UCSD-AML1 (cell line): ENCODE data around the gene MARCHF9.
"Not testable (repeated sequence)": the region's sequence is repeated elsewhere in the genome, so short reads cannot be mapped to it uniquely, and the experiment has no call there.

ENCODE experiments used
- DNase-seq: peaks from one replicate; lab custom pipeline; 2025; ENCODE audit not compliant: unreplicated experiment; lab: John Stamatoyannopoulos, UW

The MARCHF9 gene

GRCh38 chr12:57754411-57755193 is at the start of gene MARCHF9:
Gene MARCHF9, plus strand, starts transcription at chr12:57755103. Its CDS starts 426 bp downstream, at chr12:57755529.
- peak; percentile 52 for DNase-seq

- no peak for DNase-seq
These were observed 47.7 kb upstream of the MARCHF9 start for GRCh38 chr12:57707250-57707649.

GRCh38 chr12:57708296-57708695 is 46.6 kb upstream of the MARCHF9 start:
- DNase-seq = no peak

GRCh38 chr12:57712701-57713100 is 42.2 kb upstream of the MARCHF9 start:
- DNase-seq = no peak

- no peak for DNase-seq
These were observed 41.7 kb upstream of the MARCHF9 start for GRCh38 chr12:57713209-57713608.

GRCh38 chr12:57715036-57715748 is 39.7 kb upstream of the MARCHF9 start:
- not testable (repeated sequence) for DNase-seq

- DNase-seq = no peak
These were observed 39.1 kb upstream of the MARCHF9 start for GRCh38 chr12:57715786-57716185.

- no peak for DNase-seq
These were observed 38.6 kb upstream of the MARCHF9 start for GRCh38 chr12:57716305-57716704.

- DNase-seq = no peak
These were observed 37.8 kb upstream of the MARCHF9 start for GRCh38 chr12:57717131-57717530.

- DNase-seq = no peak
These were observed 36.9 kb upstream of the MARCHF9 start for GRCh38 chr12:57717846-57718640.

GRCh38 chr12:57718641-57719528 is 36.0 kb upstream of the MARCHF9 start:
- no peak for DNase-seq

GRCh38 chr12:57719777-57720605 is 34.9 kb upstream of the MARCHF9 start:
- DNase-seq = no peak

GRCh38 chr12:57720606-57721595 is 34.0 kb upstream of the MARCHF9 start:
- DNase-seq = no peak

- DNase-seq = not testable (repeated sequence)
These were observed 32.9 kb upstream of the MARCHF9 start for GRCh38 chr12:57721846-57722608.

GRCh38 chr12:57722716-57723629 is 31.9 kb upstream of the MARCHF9 start:
- DNase-seq = no peak

- DNase-seq = no peak
These were observed 31.3 kb upstream of the MARCHF9 start for GRCh38 chr12:57723630-57723962.
